ENCODE results near the gene DNM3.

The DNM3 gene

DNA sequence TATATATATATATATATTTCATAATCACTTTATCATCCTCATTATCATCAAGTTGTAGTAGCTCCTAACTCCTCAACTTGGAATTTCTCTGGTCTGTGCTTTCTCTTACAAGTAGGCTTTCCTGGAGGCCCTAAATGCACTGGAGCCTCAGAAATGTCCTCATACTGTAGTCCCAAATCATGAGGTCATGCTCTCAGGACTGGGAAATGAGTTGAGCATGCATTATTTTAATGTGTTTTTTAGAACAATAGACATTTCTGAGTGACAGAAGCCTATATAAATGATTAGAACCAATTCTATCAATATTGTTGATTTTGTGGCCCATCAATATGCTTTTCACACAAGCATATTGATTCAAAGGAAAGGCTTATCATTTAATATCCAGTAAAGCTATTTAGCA lies 536.3 kb downstream of the DNM3 start (continued):
- TF ChIP-seq ZNF585B (tag by site-specific recombination; IDR thresholded peaks at IDR 0.05): no peak

DNA sequence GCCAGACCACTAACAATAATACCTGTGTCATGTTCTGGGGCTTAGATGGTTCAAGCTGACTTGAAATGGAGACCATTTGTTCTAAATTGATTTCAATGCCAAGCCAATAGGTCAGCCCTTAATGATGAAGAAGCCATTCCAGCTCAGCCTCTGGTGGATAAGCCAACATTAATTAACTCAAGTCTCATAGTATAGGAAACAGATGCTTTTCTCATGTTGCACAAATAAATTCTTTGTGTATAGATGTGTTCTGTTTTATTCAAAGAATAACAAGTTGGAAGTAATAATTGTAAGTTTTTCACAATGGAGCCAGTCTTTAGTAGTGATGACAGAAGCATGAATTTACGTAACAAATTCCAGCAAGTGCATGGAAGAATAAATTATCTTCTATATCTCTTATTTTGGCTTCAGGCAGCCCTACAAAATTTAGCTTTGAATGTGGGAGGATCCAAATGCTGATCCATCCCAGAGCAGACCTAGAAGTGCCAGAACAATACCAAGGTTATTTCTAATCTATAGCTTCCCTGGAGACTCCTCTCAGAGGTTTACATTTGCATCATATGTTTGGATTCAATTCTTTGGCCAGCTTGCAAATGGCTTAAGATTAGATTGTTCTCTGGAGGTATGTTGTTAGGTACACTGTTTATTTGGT lies 536.9 kb downstream of the DNM3 start:
- Histone ChIP-seq H3K36me3 (ENCODE audit: control insufficient read depth in 2 of 2, insufficient read depth in 1 of 2, low read length in 2 of 2) (no peaks in the 10 kb centered on the region), H3K4me1 (ENCODE audit: control insufficient read depth, insufficient read depth, low read length) (no peaks in the 10 kb centered on the region), H3K4me3 (ENCODE audit: low read depth, low read length) (no peak overlapping the region), H3K9me3 (ENCODE audit: control insufficient read depth, insufficient read depth, low read depth, low read length) (no peaks in the 10 kb centered on the region), H3K27ac (ENCODE audit: extremely low read depth, low read depth, low read length) (no peak overlapping the region)
- no peak for TF ChIP-seq ZNF76 (tag by site-specific recombination; IDR thresholded peaks at IDR 0.05; ENCODE audit: borderline replicate concordance, low read depth)
- no peak for TF ChIP-seq ZNF202 (tag by site-specific recombination; IDR thresholded peaks at IDR 0.05; ENCODE audit: borderline replicate concordance)
- TF ChIP-seq ZNF221 (tag by site-specific recombination; IDR thresholded peaks at IDR 0.05; ENCODE audit: borderline replicate concordance): no peak
- no peak for TF ChIP-seq ZNF747 (tag by site-specific recombination; IDR thresholded peaks at IDR 0.05)
- TF ChIP-seq ZNF140 (tag by site-specific recombination; IDR thresholded peaks at IDR 0.05): no peak
- no peak for TF ChIP-seq ZNF10 (tag by site-specific recombination; IDR thresholded peaks at IDR 0.05)
- no peak for TF ChIP-seq SCRT2 (tag by site-specific recombination; IDR thresholded peaks at IDR 0.05)
- no peak for TF ChIP-seq ZNF830 (tag by site-specific recombination; IDR thresholded peaks at IDR 0.05; ENCODE audit: low read depth)
- no peak for TF ChIP-seq GLI4 (tag by site-specific recombination; IDR thresholded peaks at IDR 0.05)
- TF ChIP-seq MZF1 (tag by site-specific recombination; IDR thresholded peaks at IDR 0.05; ENCODE audit: borderline replicate concordance): no peak
- POLR2A ChIA-PET: no interaction called here
- CTCF ChIA-PET: interaction anchor here (0.8 to 0.9 kb wide), 2 partner anchors 17 to 391 kb away, joined by 3 read pairs; no protein-coding TSS in a partner anchor

DNA sequence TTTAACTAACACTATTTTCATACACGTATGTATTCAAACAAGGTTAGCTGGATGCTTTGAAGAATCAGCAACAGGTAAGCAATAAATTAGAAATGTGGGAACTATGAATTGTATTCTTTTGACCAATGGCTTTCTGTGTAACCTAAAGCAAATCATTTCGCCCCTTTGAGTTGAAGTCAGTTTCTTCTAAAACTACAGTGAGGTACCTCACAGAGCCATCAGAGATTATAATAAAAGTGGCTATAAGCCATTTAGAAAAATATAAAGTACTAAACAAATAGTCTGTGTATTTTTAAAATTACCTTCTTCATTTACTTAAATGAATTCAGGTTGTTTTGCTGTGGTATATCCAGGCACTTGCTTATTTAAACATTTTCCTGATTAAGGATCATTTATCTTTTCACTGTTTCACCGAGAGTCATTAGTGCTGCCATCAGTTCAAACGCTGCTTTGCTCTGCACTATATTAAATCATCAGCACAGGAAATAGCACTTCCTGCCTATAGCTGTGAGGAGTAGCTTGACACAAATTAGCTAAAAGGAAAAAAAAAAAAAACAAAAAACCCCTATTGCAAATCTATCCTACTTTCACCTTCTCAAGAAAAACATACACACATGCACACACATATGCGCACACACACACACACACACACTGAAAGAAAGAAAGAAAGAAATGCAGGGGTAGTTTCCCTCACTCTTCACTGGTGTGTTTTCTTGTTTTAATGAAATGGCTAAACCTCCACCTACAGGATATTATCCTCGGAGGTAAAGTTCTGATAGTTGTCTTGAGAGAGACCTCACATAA lies 539.3 kb downstream of the DNM3 start:
- H3K4me1 ChIP-seq (ENCODE audit: control insufficient read depth, insufficient read depth, low read length): no peaks in the 10 kb centered on the region
- no peak for TF ChIP-seq ZNF311 (tag by site-specific recombination; IDR thresholded peaks at IDR 0.05; ENCODE audit: borderline replicate concordance)
- no peak for TF ChIP-seq MYNN (tag by site-specific recombination; IDR thresholded peaks at IDR 0.05; ENCODE audit: borderline replicate concordance)
- no peak for TF ChIP-seq ZNF138 (tag by site-specific recombination; IDR thresholded peaks at IDR 0.05; ENCODE audit: borderline replicate concordance)
- TF ChIP-seq, protein P1, sequence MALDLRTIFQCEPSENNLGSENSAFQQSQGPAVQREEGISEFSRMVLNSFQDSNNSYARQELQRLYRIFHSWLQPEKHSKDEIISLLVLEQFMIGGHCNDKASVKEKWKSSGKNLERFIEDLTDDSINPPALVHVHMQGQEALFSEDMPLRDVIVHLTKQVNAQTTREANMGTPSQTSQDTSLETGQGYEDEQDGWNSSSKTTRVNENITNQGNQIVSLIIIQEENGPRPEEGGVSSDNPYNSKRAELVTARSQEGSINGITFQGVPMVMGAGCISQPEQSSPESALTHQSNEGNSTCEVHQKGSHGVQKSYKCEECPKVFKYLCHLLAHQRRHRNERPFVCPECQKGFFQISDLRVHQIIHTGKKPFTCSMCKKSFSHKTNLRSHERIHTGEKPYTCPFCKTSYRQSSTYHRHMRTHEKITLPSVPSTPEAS (tag by site-specific recombination; IDR thresholded peaks at IDR 0.05): peak; percentile 77
- H3K36me3 ChIP-seq (ENCODE audit: control insufficient read depth in 2 of 2, insufficient read depth in 1 of 2, low read length in 2 of 2): no peaks in the 10 kb centered on the region
- H3K9me3 ChIP-seq (ENCODE audit: control insufficient read depth, insufficient read depth, low read depth, low read length): no peaks in the 10 kb centered on the region
- ChIA-PET POLR2A (interaction anchor here (0.6 kb wide), 1 partner anchor 59 kb away, joined by 4 read pairs; no protein-coding TSS in a partner anchor), CTCF (interaction anchor here (0.6 kb wide), 1 partner anchor 289 kb away, joined by 3 read pairs; no protein-coding TSS in a partner anchor)
- H3K4me3 ChIP-seq (ENCODE audit: low read depth, low read length): no peak overlapping the region
- H3K27ac ChIP-seq (ENCODE audit: extremely low read depth, low read depth, low read length): no peak overlapping the region

DNA sequence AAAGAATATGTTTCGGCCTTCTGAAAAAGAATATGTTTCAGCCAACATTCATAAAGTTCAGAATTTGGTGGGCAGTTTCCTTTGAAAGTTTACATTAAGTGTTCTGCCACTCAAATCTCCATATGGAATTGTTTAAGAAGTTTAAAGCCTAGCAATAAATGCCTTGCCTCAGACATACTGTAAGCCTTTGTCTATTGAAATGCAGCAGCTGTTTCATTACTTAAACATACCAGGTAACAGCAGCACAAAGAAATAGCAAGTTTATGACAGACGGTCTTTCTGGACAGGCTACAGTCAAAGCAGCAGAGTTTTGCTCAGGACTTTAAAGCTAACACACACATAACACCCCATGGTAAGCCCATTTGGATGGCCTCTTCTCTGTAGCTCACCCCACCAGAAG lies 540.6 kb downstream of the DNM3 start:
- CTCF ChIA-PET: interaction anchor here (0.6 kb wide), 1 partner anchor 16 kb away, joined by 3 read pairs; no protein-coding TSS in a partner anchor
- Histone ChIP-seq H3K9me3 (ENCODE audit: control insufficient read depth, insufficient read depth, low read depth, low read length) (no peaks in the 10 kb centered on the region), H3K36me3 (ENCODE audit: control insufficient read depth in 2 of 2, insufficient read depth in 1 of 2, low read length in 2 of 2) (no peaks in the 10 kb centered on the region), H3K4me3 (ENCODE audit: low read depth, low read length) (no peak overlapping the region), H3K4me1 (ENCODE audit: control insufficient read depth, insufficient read depth, low read length) (no peaks in the 10 kb centered on the region), H3K27ac (ENCODE audit: extremely low read depth, low read depth, low read length) (no peak overlapping the region)
- POLR2A ChIA-PET: no interaction called here
- TF ChIP-seq, protein P2, sequence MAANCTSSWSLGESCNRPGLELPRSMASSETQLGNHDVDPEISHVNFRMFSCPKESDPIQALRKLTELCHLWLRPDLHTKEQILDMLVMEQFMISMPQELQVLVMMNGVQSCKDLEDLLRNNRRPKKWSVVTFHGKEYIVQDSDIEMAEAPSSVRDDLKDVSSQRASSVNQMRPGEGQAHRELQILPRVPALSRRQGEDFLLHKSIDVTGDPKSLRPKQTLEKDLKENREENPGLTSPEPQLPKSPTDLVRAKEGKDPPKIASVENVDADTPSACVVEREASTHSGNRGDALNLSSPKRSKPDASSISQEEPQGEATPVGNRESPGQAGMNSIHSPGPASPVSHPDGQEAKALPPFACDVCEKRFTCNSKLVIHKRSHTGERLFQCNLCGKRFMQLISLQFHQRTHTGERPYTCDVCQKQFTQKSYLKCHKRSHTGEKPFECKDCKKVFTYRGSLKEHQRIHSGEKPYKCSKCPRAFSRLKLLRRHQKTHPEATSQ (tag by site-specific recombination; IDR thresholded peaks at IDR 0.05): no peak
- TF ChIP-seq ZNF23 (tag by site-specific recombination; IDR thresholded peaks at IDR 0.05; ENCODE audit: borderline replicate concordance) (no peak), ZSCAN23 (tag by site-specific recombination; IDR thresholded peaks at IDR 0.05) (no peak), MYNN (tag by site-specific recombination; IDR thresholded peaks at IDR 0.05; ENCODE audit: borderline replicate concordance) (no peak)
- TF ChIP-seq, protein P3, sequence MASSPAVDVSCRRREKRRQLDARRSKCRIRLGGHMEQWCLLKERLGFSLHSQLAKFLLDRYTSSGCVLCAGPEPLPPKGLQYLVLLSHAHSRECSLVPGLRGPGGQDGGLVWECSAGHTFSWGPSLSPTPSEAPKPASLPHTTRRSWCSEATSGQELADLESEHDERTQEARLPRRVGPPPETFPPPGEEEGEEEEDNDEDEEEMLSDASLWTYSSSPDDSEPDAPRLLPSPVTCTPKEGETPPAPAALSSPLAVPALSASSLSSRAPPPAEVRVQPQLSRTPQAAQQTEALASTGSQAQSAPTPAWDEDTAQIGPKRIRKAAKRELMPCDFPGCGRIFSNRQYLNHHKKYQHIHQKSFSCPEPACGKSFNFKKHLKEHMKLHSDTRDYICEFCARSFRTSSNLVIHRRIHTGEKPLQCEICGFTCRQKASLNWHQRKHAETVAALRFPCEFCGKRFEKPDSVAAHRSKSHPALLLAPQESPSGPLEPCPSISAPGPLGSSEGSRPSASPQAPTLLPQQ (tag by site-specific recombination; IDR thresholded peaks at IDR 0.05): no peak
- TF ChIP-seq, protein P4, sequence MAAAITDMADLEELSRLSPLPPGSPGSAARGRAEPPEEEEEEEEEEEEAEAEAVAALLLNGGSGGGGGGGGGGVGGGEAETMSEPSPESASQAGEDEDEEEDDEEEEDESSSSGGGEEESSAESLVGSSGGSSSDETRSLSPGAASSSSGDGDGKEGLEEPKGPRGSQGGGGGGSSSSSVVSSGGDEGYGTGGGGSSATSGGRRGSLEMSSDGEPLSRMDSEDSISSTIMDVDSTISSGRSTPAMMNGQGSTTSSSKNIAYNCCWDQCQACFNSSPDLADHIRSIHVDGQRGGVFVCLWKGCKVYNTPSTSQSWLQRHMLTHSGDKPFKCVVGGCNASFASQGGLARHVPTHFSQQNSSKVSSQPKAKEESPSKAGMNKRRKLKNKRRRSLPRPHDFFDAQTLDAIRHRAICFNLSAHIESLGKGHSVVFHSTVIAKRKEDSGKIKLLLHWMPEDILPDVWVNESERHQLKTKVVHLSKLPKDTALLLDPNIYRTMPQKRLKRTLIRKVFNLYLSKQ (tag by site-specific recombination; IDR thresholded peaks at IDR 0.05; ENCODE audit: borderline replicate concordance): no peak
